WI38 (cell line): Measurements from ENCODE around the gene TEC.

Source experiments
- H3K4me3 ChIP-seq: 2 replicates; pipeline ENCODE4 v1.5.1; 2011; ENCODE audit warnings: low read depth, mild to moderate bottlenecking, control low read depth, low read length
- TF ChIP-seq, protein P1 (sequence below): IDR thresholded peaks from 2 replicates; pipeline ENCODE4 v1.5.1; 2012; ENCODE audit warnings: low read depth, mild to moderate bottlenecking, control low read depth, low read length

Gene TEC

GRCh38 chr4:48121180-48121579, 148.5 kb downstream of the TEC start:
- no peak overlapping the region for H3K4me3 ChIP-seq
- TF ChIP-seq, protein P1, sequence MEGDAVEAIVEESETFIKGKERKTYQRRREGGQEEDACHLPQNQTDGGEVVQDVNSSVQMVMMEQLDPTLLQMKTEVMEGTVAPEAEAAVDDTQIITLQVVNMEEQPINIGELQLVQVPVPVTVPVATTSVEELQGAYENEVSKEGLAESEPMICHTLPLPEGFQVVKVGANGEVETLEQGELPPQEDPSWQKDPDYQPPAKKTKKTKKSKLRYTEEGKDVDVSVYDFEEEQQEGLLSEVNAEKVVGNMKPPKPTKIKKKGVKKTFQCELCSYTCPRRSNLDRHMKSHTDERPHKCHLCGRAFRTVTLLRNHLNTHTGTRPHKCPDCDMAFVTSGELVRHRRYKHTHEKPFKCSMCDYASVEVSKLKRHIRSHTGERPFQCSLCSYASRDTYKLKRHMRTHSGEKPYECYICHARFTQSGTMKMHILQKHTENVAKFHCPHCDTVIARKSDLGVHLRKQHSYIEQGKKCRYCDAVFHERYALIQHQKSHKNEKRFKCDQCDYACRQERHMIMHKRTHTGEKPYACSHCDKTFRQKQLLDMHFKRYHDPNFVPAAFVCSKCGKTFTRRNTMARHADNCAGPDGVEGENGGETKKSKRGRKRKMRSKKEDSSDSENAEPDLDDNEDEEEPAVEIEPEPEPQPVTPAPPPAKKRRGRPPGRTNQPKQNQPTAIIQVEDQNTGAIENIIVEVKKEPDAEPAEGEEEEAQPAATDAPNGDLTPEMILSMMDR, result no peak

DNA sequence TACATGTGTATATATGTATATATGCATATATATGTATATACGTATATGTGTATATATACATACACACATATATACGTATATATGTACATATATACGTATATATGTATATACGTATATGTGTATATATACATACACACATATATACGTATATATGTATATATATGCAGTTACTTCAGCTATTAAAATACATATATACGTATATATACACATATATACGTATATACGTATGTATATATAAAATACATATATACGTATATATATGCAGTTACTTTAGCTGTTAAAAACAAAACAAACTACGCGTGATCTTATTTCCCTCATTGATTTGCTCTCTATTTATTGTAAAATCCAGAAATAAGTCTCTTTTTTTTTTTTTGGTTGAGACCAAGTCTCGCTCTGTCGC, 149.5 kb downstream of the TEC start:
- TF ChIP-seq, protein P1, result no peak
- no peak overlapping the region for H3K4me3 ChIP-seq

DNA sequence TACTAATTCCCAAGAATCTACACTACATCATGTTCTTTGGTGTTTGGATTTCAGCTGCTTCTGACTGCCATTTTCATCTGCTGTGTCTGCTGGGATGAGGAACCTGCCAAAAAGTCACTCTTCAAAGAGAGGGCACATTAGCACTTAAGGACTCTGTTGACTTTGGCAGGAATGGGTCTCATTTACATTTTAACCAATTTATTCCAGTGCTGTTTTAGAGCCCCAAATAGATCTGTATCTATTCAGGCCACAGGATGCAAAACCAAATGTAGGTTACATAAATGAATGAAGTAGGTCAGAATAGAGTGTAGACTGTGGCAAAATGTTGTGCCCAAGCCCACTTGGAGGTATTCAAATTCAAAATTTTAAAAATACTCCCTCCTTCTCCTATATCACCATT, 150.0 kb downstream of the TEC start:
- TF ChIP-seq, protein P1, result no peak
- no peak overlapping the region for H3K4me3 ChIP-seq

- H3K4me3 ChIP-seq, result no peak overlapping the region
- TF ChIP-seq, protein P1, result no peak
These were observed 151.6 kb downstream of the TEC start for GRCh38 chr4:48118081-48118480.

- H3K4me3 ChIP-seq, result no peak overlapping the region
- TF ChIP-seq, protein P1, result no peak
These were observed 153.1 kb downstream of the TEC start for GRCh38 chr4:48116582-48116981.

- TF ChIP-seq, protein P1, result no peak
- no peak overlapping the region for H3K4me3 ChIP-seq
These were observed 155.2 kb downstream of the TEC start for GRCh38 chr4:48114412-48114811.

GRCh38 chr4:48112017-48112667, 157.5 kb downstream of the TEC start:
- H3K4me3 ChIP-seq, result no peak overlapping the region
- TF ChIP-seq, protein P1, result no peak
